H1 (cell line): Measurements from ENCODE around the gene ACBD5. TPM values are rescaled to one million over a fixed set of nuclear protein-coding genes. Genes with fewer than 3 reads are reported as not detected.

Experiments
- CTCF ChIA-PET: fragments of 300-600 bp; sonication (Branson Sonifier 250); formaldehyde crosslinking; loops from one replicate; lab custom pipeline; 2021; ENCODE audit not compliant: partially characterized antibody; lab: Charles Lee
- POLR2A ChIA-PET: fragments of 300-600 bp; sonication (Branson Sonifier 250); formaldehyde crosslinking; loops from one replicate; lab custom pipeline; 2021; ENCODE audit warnings: inconsistent platforms; ENCODE audit not compliant: partially characterized antibody; lab: Charles Lee
- DNase-seq, 2 experiments: peaks; one replicate each; pipeline versions ENCODE4 v3.0.0 to v3.0.0-alpha.2; 2010 to 2022; ENCODE audit warnings: low spot score in 2 of 2, low read depth in 1 of 2, mixed read lengths in 1 of 2
- FAIRE-seq: peaks from 2 replicates; lab custom pipeline; 2011; peaks lifted over from hg19 to GRCh38; lab: Jason Lieb, UNC
- H2AFZ ChIP-seq: 2 replicates; pipeline ENCODE4 v1.8.1; 2012; ENCODE audit warnings: low read length, inconsistent platforms
- H2AK5ac ChIP-seq: 2 replicates; pipeline ENCODE4 v1.6.1; 2013; ENCODE audit warnings: low read depth, low read length
- H2BK120ac ChIP-seq: replicated peaks from 2 replicates; pipeline ENCODE3; 2013; ENCODE audit warnings: low read depth, low read length, inconsistent platforms
- H2BK12ac ChIP-seq: 2 replicates; pipeline ENCODE4 v1.6.1; 2013; ENCODE audit warnings: low read depth, low read length
- H2BK15ac ChIP-seq: 2 replicates; pipeline ENCODE4 v1.6.1; 2013; ENCODE audit warnings: low read length
- H2BK20ac ChIP-seq: 2 replicates; pipeline ENCODE4 v1.6.1; 2013; ENCODE audit warnings: low read length
- H2BK5ac ChIP-seq: 2 replicates; pipeline ENCODE4 v1.6.1; 2013; ENCODE audit warnings: low read depth, low read length
- H3K14ac ChIP-seq: 2 replicates; pipeline ENCODE4 v1.6.1; 2013; ENCODE audit warnings: inconsistent platforms; ENCODE audit not compliant: insufficient read length
- H3K18ac ChIP-seq: 2 replicates; pipeline ENCODE4 v1.6.1; 2013; ENCODE audit warnings: low read length; ENCODE audit errors: extremely low read depth
- H3K23ac ChIP-seq: 2 replicates; pipeline ENCODE4 v1.6.1; 2013; ENCODE audit warnings: inconsistent platforms; ENCODE audit not compliant: insufficient read length
- H3K23me2 ChIP-seq: 2 replicates; pipeline ENCODE4 v1.6.1; 2013; ENCODE audit warnings: low read depth, low read length
- H3K27ac ChIP-seq: 2 replicates; pipeline ENCODE4 v1.6.1; 2011; ENCODE audit warnings: low read depth, low read length, inconsistent platforms
- H3K27me3 ChIP-seq, 4 experiments: replicated peaks in 1 of 4; 1 replicate in 1 of 4; 2 replicates in 3 of 4; pipeline versions ENCODE4 v1.6.1 to v1.8.1; 2011 to 2013; ENCODE audit warnings: low read length in 3 of 4, mild to moderate bottlenecking in 3 of 4, inconsistent platforms in 2 of 4, mixed read lengths in 2 of 4, moderate library complexity in 1 of 4; ENCODE audit not compliant: control insufficient read depth in 3 of 4, insufficient read depth in 3 of 4; ENCODE audit errors: extremely low read depth in 1 of 4
- H3K36me3 ChIP-seq, 4 experiments: 2 replicates each; pipeline versions ENCODE4 v1.6.1 to v1.8.1; 2011 to 2013; ENCODE audit warnings: mild to moderate bottlenecking in 4 of 4, low read length in 3 of 4, moderate library complexity in 2 of 4, control low read depth in 1 of 4, inconsistent platforms in 1 of 4; ENCODE audit not compliant: insufficient read depth in 4 of 4, control insufficient read depth in 2 of 4
- H3K4ac ChIP-seq: replicated peaks from 2 replicates; pipeline ENCODE3; 2013; ENCODE audit warnings: low read length, low read depth, mixed read lengths, inconsistent platforms; ENCODE audit not compliant: insufficient read length
- H3K4me1 ChIP-seq, 4 experiments: replicated peaks in 1 of 4; 1 replicate in 1 of 4; 2 replicates in 3 of 4; pipeline versions ENCODE4 v1.6.1 to v1.8.1; 2011 to 2013; ENCODE audit warnings: low read length in 3 of 4, inconsistent platforms in 2 of 4, mixed read lengths in 1 of 4; ENCODE audit not compliant: insufficient read depth in 4 of 4, control insufficient read depth in 3 of 4
- H3K4me2 ChIP-seq, 2 experiments: 2 replicates each; pipeline versions ENCODE4 v1.6.1 to v1.8.1; 2011 to 2013; ENCODE audit warnings: low read depth in 2 of 2, low read length in 2 of 2, control low read depth in 1 of 2, inconsistent platforms in 1 of 2, mild to moderate bottlenecking in 1 of 2; ENCODE audit not compliant: insufficient read depth in 1 of 2
- H3K4me3 ChIP-seq, 4 experiments: fragments of 200-600, 300-600 bp in 1 of 4; sonication (generic), shearing (Covaris generic), sonication (Bioruptor Twin) in 1 of 4; 2 replicates each; pipeline versions ENCODE4 v1.5.1 to v1.8.1; 2011 to 2016; ENCODE audit warnings: low read length in 4 of 4, low read depth in 3 of 4, control low read depth in 2 of 4, inconsistent platforms in 2 of 4, mild to moderate bottlenecking in 2 of 4, mixed read lengths in 1 of 4, moderate library complexity in 1 of 4; ENCODE audit not compliant: insufficient read depth in 2 of 4; ENCODE audit errors: extremely low read depth in 1 of 4
- H3K56ac ChIP-seq: replicated peaks from 2 replicates; pipeline ENCODE3; 2013; ENCODE audit warnings: low read depth, mild to moderate bottlenecking, mixed read lengths, low read length, inconsistent platforms; ENCODE audit not compliant: insufficient read length
- H3K79me1 ChIP-seq: 2 replicates; pipeline ENCODE4 v1.6.1; 2013; ENCODE audit warnings: low read depth, low read length, control low read depth
- H3K79me2 ChIP-seq, 2 experiments: 2 replicates each; pipeline versions ENCODE4 v1.6.1 to v1.8.1; 2012 to 2013; ENCODE audit warnings: low read length in 2 of 2, mild to moderate bottlenecking in 2 of 2, inconsistent platforms in 1 of 2; ENCODE audit not compliant: insufficient read depth in 2 of 2, control insufficient read depth in 1 of 2
- H3K9ac ChIP-seq, 4 experiments: replicated peaks in 1 of 4; 1 replicate in 1 of 4; 2 replicates in 3 of 4; pipeline versions ENCODE4 v1.6.1 to v1.8.1; 2011 to 2013; ENCODE audit warnings: low read depth in 3 of 4, low read length in 3 of 4, control low read depth in 2 of 4, mild to moderate bottlenecking in 2 of 4, moderate library complexity in 2 of 4, inconsistent platforms in 1 of 4; ENCODE audit errors: extremely low read depth in 1 of 4
- H3K9me3 ChIP-seq, 2 experiments: 2 replicates each; pipeline versions ENCODE4 v1.6.1 to v1.8.1; 2012 to 2013; ENCODE audit warnings: mild to moderate bottlenecking in 2 of 2, moderate library complexity in 2 of 2, control low read depth in 1 of 2, inconsistent platforms in 1 of 2, low read depth in 1 of 2, low read length in 1 of 2, mixed read lengths in 1 of 2; ENCODE audit not compliant: insufficient read depth in 2 of 2
- H4K20me1 ChIP-seq, 2 experiments: replicated peaks in 1 of 2; 2 replicates each; pipeline versions ENCODE3 to v1.8.1; 2011 to 2013; ENCODE audit warnings: inconsistent platforms in 2 of 2, low read length in 2 of 2, mild to moderate bottlenecking in 1 of 2; ENCODE audit not compliant: insufficient read depth in 2 of 2, control insufficient read depth in 1 of 2
- H4K5ac ChIP-seq: 2 replicates; pipeline ENCODE4 v1.6.1; 2013; ENCODE audit warnings: low read length, low read depth, mixed read lengths, inconsistent platforms; ENCODE audit not compliant: insufficient read length
- H4K8ac ChIP-seq: 2 replicates; pipeline ENCODE4 v1.8.0; 2013; ENCODE audit warnings: mild to moderate bottlenecking, moderate library complexity, low read length, inconsistent platforms; ENCODE audit not compliant: insufficient read depth; ENCODE audit errors: extremely low read depth
- H4K91ac ChIP-seq: replicated peaks from 2 replicates; pipeline ENCODE3; 2013; ENCODE audit warnings: low read length, mixed read lengths, inconsistent platforms; ENCODE audit not compliant: insufficient read length
- CREB1 ChIP-seq: IDR thresholded peaks from 2 replicates; pipeline ENCODE4 v1.6.1; 2012; ENCODE audit warnings: inconsistent platforms
- GTF2F1 ChIP-seq: IDR thresholded peaks from 2 replicates; pipeline ENCODE4 v1.6.1; 2012; ENCODE audit warnings: low read depth, low read length, improper control_type of control experiment, borderline replicate concordance
- JUN ChIP-seq: IDR thresholded peaks from 2 replicates; pipeline ENCODE4 v1.6.1; 2011; ENCODE audit warnings: low read depth, mild to moderate bottlenecking, improper control_type of control experiment, low read length
- KDM4A ChIP-seq: IDR thresholded peaks from one replicate; pipeline ENCODE4 v1.7.1; 2012; ENCODE audit warnings: low read depth, mild to moderate bottlenecking, moderate library complexity, low read length, inconsistent platforms; ENCODE audit not compliant: severe bottlenecking
- NRF1 ChIP-seq: IDR thresholded peaks from 2 replicates; pipeline ENCODE4 v1.6.1; 2011; ENCODE audit warnings: mild to moderate bottlenecking, low read depth, low read length, improper control_type of control experiment
- SIRT6 ChIP-seq: IDR thresholded peaks from one replicate; pipeline ENCODE4 v1.7.1; 2012; ENCODE audit warnings: low read length, inconsistent platforms
- TAF1 ChIP-seq: IDR thresholded peaks from 2 replicates; pipeline ENCODE4 v1.6.1; 2011; ENCODE audit warnings: mild to moderate bottlenecking, low read depth, low read length
- TCF12 ChIP-seq: IDR thresholded peaks from 2 replicates; pipeline ENCODE4 v1.6.1; 2011; ENCODE audit warnings: low read depth, mild to moderate bottlenecking, low read length
- WGBS, 2 experiments: shearing (Covaris generic) in 1 of 2; methylation state at CpG; one replicate each; pipeline versions ENCODE4 v1.1.6 to v1.1.7; 2013 to 2015; ENCODE audit warnings: low lambda C conversion rate in 2 of 2, mixed read lengths in 2 of 2, inconsistent platforms in 1 of 2, low coverage in 1 of 2, missing lambda C conversion rate in 1 of 2; ENCODE audit not compliant: insufficient replicate concordance in 2 of 2, insufficient coverage in 1 of 2, insufficient read length in 1 of 2; ENCODE audit errors: extremely low coverage in 1 of 2, missing lambda C conversion rate in 1 of 2; 5-methylcytosine and 5-hydroxymethylcytosine counted together
- polyA plus RNA-seq, 7 experiments: library from polyadenylated mRNA; depleted of rRNA in 3 of 7; stranded (reverse) in 5 of 7; unstranded in 2 of 7; fragments of >200 nt in 5 of 7; fragments of 200-250 nt in 2 of 7; gene quantifications; 1 replicate in 5 of 7; 2 replicates in 1 of 7; 4 replicates in 1 of 7; pipeline versions ENCODE4 v1.2.1 to v1.2.3, GENCODE V29; 2011 to 2013; ENCODE audit warnings: missing spikeins in 2 of 7, mixed read lengths in 2 of 7
- total RNA-seq: library from RNA; stranded (reverse); fragmentation: NEBNext Ultra II Directional; extraction: Animal tissue kit (Norgen Biotek cat#: 25700); gene quantifications from 2 replicates; pipeline ENCODE4 v1.2.1, GENCODE V29; 2021
- TF ChIP-seq, protein P1 (sequence below): IDR thresholded peaks from 2 replicates; pipeline ENCODE4 v1.6.1; 2012; ENCODE audit warnings: inconsistent platforms
- TF ChIP-seq, protein P2 (sequence below): IDR thresholded peaks from 2 replicates; pipeline ENCODE4 v1.6.1; 2012; ENCODE audit warnings: inconsistent platforms
- TF ChIP-seq, protein P3 (sequence below): IDR thresholded peaks from 2 replicates; pipeline ENCODE4 v1.6.1; 2011; ENCODE audit warnings: low read length, improper control_type of control experiment

ACBD5 gene
- total and polyA plus RNA-seq, 2 of the 8 experiments (the other 6 are each of a cell fraction or from before 2014, with no cell fraction given): 4.6 to 15.9 TPM

DNA sequence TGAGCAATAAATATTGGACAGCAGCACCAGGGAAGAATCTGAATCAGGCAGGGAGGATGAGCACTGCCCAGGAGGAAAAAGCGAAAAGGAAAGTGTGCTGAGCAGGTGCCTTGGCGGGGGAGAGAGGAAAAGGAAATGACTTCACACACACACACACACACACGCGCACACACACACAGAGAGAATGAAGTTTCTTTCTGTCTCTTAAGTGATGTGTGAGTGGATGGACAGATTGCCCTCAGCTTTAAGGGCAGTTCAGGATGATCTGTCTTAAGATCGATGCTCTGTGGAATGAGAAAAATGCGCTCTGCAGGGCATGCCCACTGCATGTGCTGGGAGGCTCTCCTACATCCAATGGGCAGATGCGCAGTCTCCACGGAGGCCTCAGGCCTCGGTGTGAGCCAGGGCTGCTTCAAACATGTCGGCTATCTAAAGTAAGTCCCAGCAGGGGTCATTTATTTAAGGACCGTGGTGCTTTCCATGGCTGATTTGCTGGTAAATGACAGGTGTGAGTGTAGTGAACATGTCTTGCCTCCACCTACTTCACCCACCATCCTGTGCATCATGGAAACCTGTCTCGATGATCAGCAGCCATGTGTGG lies 2.5 kb upstream of the ACBD5 start:
- Histone ChIP-seq H2BK120ac (no peak overlapping the region), H4K5ac (peak overlapping the region; percentile 49), H3K4me2 (peak overlapping the region; percentile 80 to 91), H4K20me1 (no peaks in the 10 kb centered on the region), H2BK5ac (peak overlapping the region; percentile 64), H2AFZ (peak overlapping the region; percentile 97), H3K23ac (no peak overlapping the region), H4K91ac (peak overlapping the region; percentile 11), H3K18ac (0 out of 2 replicates have a peak overlapping the region, but pooled peaks have one; percentile 5), H3K4me3 (peak overlapping the region; percentile 69 to 95 (median 86)), H3K23me2 (peaks cover 16% of the 10 kb centered on the region; the same call in 1 of the 2 replicates), H2BK15ac (no peak overlapping the region; the same call in 1 of the 2 replicates), H3K56ac (no peak overlapping the region), H3K79me2 (no peaks in the 10 kb centered on the region), H3K79me1 (no peaks in the 10 kb centered on the region), H3K4ac (peak overlapping the region; percentile 94), H3K9me3 (no peaks in the 10 kb centered on the region), H3K4me1 (peaks cover 0 to 8% (median 2%) of the 10 kb centered on the region in 4 experiments; a peak in 5 of 7 replicates), H2AK5ac (no peak overlapping the region), H4K8ac (no peak overlapping the region), H3K14ac (no peak overlapping the region), H2BK12ac (peak overlapping the region; percentile 45; the same call in 1 of the 2 replicates), H3K36me3 (no peaks in the 10 kb centered on the region), H3K9ac (peak overlapping the region in 3 of 4 experiments; percentile 31 to 66 (median 53); a peak in 4 of 7 replicates), H3K27me3 (no peaks in the 10 kb centered on the region), H2BK20ac (no peak overlapping the region), H3K27ac (0 out of 2 replicates have a peak overlapping the region, but pooled peaks have one; percentile 47)
- ChIA-PET CTCF (interaction anchor here (0.8 to 2.9 kb wide), 4 partner anchors 9 to 127 kb away, joined by 3 to 21 read pairs (median 8); no protein-coding TSS in a partner anchor), POLR2A (interaction anchor here (1.0 to 3.0 kb wide), 6 partner anchors 9 to 89 kb away, joined by 3 to 14 read pairs (median 6); partner anchors contain the start of gene YME1L1)
- 21% methylated on average over 12 of the region's 12 CpGs; no CpG with 5 or more reads in 1 of the 2 experiments for WGBS, 2 experiments
- FAIRE-seq (no peak), DNase-seq (no peak)
- TF ChIP-seq, protein P1, sequence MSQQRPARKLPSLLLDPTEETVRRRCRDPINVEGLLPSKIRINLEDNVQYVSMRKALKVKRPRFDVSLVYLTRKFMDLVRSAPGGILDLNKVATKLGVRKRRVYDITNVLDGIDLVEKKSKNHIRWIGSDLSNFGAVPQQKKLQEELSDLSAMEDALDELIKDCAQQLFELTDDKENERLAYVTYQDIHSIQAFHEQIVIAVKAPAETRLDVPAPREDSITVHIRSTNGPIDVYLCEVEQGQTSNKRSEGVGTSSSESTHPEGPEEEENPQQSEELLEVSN: peak; percentile 43
- TF ChIP-seq TAF1 (peak; percentile 36; the same call in 1 of the 2 replicates), GTF2F1 (no peak), TCF12 (no peak), NRF1 (no peak), CREB1 (peak; percentile 51), SIRT6 (no peak), KDM4A (peak; percentile 22), JUN (no peak)
- TF ChIP-seq, protein P2, sequence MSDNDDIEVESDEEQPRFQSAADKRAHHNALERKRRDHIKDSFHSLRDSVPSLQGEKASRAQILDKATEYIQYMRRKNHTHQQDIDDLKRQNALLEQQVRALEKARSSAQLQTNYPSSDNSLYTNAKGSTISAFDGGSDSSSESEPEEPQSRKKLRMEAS: peak; percentile 69
- TF ChIP-seq, protein P3, sequence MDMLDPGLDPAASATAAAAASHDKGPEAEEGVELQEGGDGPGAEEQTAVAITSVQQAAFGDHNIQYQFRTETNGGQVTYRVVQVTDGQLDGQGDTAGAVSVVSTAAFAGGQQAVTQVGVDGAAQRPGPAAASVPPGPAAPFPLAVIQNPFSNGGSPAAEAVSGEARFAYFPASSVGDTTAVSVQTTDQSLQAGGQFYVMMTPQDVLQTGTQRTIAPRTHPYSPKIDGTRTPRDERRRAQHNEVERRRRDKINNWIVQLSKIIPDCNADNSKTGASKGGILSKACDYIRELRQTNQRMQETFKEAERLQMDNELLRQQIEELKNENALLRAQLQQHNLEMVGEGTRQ: no peak
